Activated T-helper 2 cell treated with anti-CD3 and anti-CD28 coated beads, Interferon-gamma antibody, Interleukin-2, Interleukin-4, amounts not matched to agents 10 μg/mL and 5 μg/mL and 100 μg/mL, durations not matched to agents 14 hours and 24 hours and 36 hours (primary cell): ENCODE data around the gene CHSY1. TPM values are rescaled to one million over a fixed set of nuclear protein-coding genes. Genes with fewer than 3 reads are reported as not detected.

Experiments
- DNase-seq: peaks from one replicate; pipeline ENCODE4 v3.0.0; 2021; ENCODE audit warnings: low spot score
- H3K27ac Mint-ChIP-seq: one replicate; pipeline ENCODE4 v1.8.0; 2021; ENCODE audit warnings: mixed read lengths
- H3K27me3 Mint-ChIP-seq: one replicate; pipeline ENCODE4 v1.8.0; 2021; ENCODE audit warnings: low read depth, mixed read lengths
- H3K36me3 Mint-ChIP-seq: one replicate; pipeline ENCODE4 v1.8.0; 2021; ENCODE audit warnings: low read depth, mixed read lengths
- H3K4me1 Mint-ChIP-seq: one replicate; pipeline ENCODE4 v1.8.0; 2021; ENCODE audit warnings: low read depth, mixed read lengths
- H3K4me3 Mint-ChIP-seq: one replicate; pipeline ENCODE4 v1.8.0; 2021; ENCODE audit warnings: low read depth, mild to moderate bottlenecking, moderate library complexity, mixed read lengths
- H3K9me3 Mint-ChIP-seq: one replicate; pipeline ENCODE4 v1.8.0; 2021; ENCODE audit warnings: mixed read lengths
- intact Hi-C: fragments of 100-400 bp; cut with micrococcal nuclease; formaldehyde crosslinking; loops from one replicate; pipeline ENCODE4 v1.15.1; 2023
- total RNA-seq: library from RNA; stranded (reverse); gene quantifications from 2 replicates; pipeline ENCODE4 v1.2.3, GENCODE V29; 2022

Gene CHSY1
- total RNA-seq, 1 donor from 2014 or later = 52.2 TPM

GRCh38 chr15:101246824-101247745, 4.8 kb downstream of the CHSY1 start:
- no peak for DNase-seq
- Mint-ChIP-seq H3K27ac (peak overlapping the region; percentile 79), H3K27me3 (no peaks in the 10 kb centered on the region), H3K36me3 (peaks cover 76% of the 10 kb centered on the region), H3K4me1 (peaks cover 80% of the 10 kb centered on the region), H3K4me3 (peak overlapping the region; percentile 65), H3K9me3 (no peaks in the 10 kb centered on the region)
- intact Hi-C loops = loop anchor here (10.0 kb wide), 1 partner anchor 122 kb away; no protein-coding TSS in a partner anchor

- no peak for DNase-seq
- intact Hi-C loops = loop anchor here (10.0 kb wide), 1 partner anchor 122 kb away; no protein-coding TSS in a partner anchor
- H3K27me3 Mint-ChIP-seq = no peaks in the 10 kb centered on the region
- H3K9me3 Mint-ChIP-seq = no peaks in the 10 kb centered on the region
- peak overlapping the region; percentile 79 for H3K27ac Mint-ChIP-seq
- peaks cover 79% of the 10 kb centered on the region for H3K36me3 Mint-ChIP-seq
- H3K4me3 Mint-ChIP-seq = peak overlapping the region; percentile 65
- H3K4me1 Mint-ChIP-seq = peaks cover 85% of the 10 kb centered on the region
Measured at GRCh38 chr15:101246391-101246790, 5.5 kb downstream of the CHSY1 start.

GRCh38 chr15:101244889-101245668, 6.8 kb downstream of the CHSY1 start:
- Mint-ChIP-seq H3K4me3 (peak overlapping the region; percentile 65), H3K4me1 (peaks cover 90% of the 10 kb centered on the region), H3K27ac (peak overlapping the region; percentile 79), H3K27me3 (no peaks in the 10 kb centered on the region), H3K36me3 (peaks cover 73% of the 10 kb centered on the region), H3K9me3 (no peaks in the 10 kb centered on the region)
- intact Hi-C loops = loop anchor here (10.0 kb wide), 1 partner anchor 120 kb away; no protein-coding TSS in a partner anchor
- DNase-seq = no peak

GRCh38 chr15:101244036-101244781, 7.6 kb downstream of the CHSY1 start:
- Mint-ChIP-seq H3K4me3 (peak overlapping the region; percentile 65), H3K4me1 (peaks cover 92% of the 10 kb centered on the region), H3K36me3 (peaks cover 74% of the 10 kb centered on the region), H3K27me3 (no peaks in the 10 kb centered on the region), H3K9me3 (no peaks in the 10 kb centered on the region), H3K27ac (peak overlapping the region; percentile 79)
- DNase-seq = no peak
- intact Hi-C loops = loop anchor here (10.0 kb wide), 1 partner anchor 119 kb away; no protein-coding TSS in a partner anchor

- Mint-ChIP-seq H3K27me3 (no peaks in the 10 kb centered on the region), H3K36me3 (peaks cover 75% of the 10 kb centered on the region), H3K9me3 (no peaks in the 10 kb centered on the region), H3K4me3 (peak overlapping the region; percentile 72), H3K4me1 (peaks cover 95% of the 10 kb centered on the region), H3K27ac (peak overlapping the region; percentile 69)
- intact Hi-C loops = loop anchor here (10.0 kb wide), 1 partner anchor 119 kb away; no protein-coding TSS in a partner anchor
- DNase-seq = no peak
Measured at GRCh38 chr15:101243420-101243819, 8.4 kb downstream of the CHSY1 start.

GRCh38 chr15:101242999-101243336, 8.9 kb downstream of the CHSY1 start:
- Mint-ChIP-seq H3K9me3 (no peaks in the 10 kb centered on the region), H3K27me3 (no peaks in the 10 kb centered on the region), H3K36me3 (peaks cover 72% of the 10 kb centered on the region), H3K27ac (peak overlapping the region; percentile 87), H3K4me3 (peak overlapping the region; percentile 72), H3K4me1 (peaks cover 93% of the 10 kb centered on the region)
- intact Hi-C loops = loop anchor here (1.0 to 10.0 kb wide), 2 partner anchors 37 to 118 kb away; no protein-coding TSS in a partner anchor
- DNase-seq = no peak

- Mint-ChIP-seq H3K9me3 (no peaks in the 10 kb centered on the region), H3K4me3 (peak overlapping the region; percentile 72), H3K27ac (peak overlapping the region; percentile 87), H3K36me3 (peaks cover 71% of the 10 kb centered on the region), H3K27me3 (no peaks in the 10 kb centered on the region), H3K4me1 (peaks cover 90% of the 10 kb centered on the region)
- intact Hi-C loops = loop anchor here (1.0 to 10.0 kb wide), 2 partner anchors 36 to 118 kb away; no protein-coding TSS in a partner anchor
- peak; percentile 62 for DNase-seq
Measured at GRCh38 chr15:101242160-101242998, 9.5 kb downstream of the CHSY1 start.

- H3K27me3 Mint-ChIP-seq = no peaks in the 10 kb centered on the region
- H3K27ac Mint-ChIP-seq = peak overlapping the region; percentile 89
- H3K9me3 Mint-ChIP-seq = no peaks in the 10 kb centered on the region
- peaks cover 79% of the 10 kb centered on the region for H3K4me1 Mint-ChIP-seq
- no peak for DNase-seq
- H3K36me3 Mint-ChIP-seq = peaks cover 68% of the 10 kb centered on the region
- intact Hi-C loops = loop anchor here (10.0 kb wide), 1 partner anchor 116 kb away; no protein-coding TSS in a partner anchor
- H3K4me3 Mint-ChIP-seq = peak overlapping the region; percentile 30
Measured at GRCh38 chr15:101240358-101240757, 11.5 kb downstream of the CHSY1 start.

- H3K27me3 Mint-ChIP-seq = no peaks in the 10 kb centered on the region
- peak overlapping the region; percentile 89 for H3K27ac Mint-ChIP-seq
- H3K9me3 Mint-ChIP-seq = no peaks in the 10 kb centered on the region
- H3K4me1 Mint-ChIP-seq = peaks cover 77% of the 10 kb centered on the region
- peak overlapping the region; percentile 68 for H3K4me3 Mint-ChIP-seq
- intact Hi-C loops = loop anchor here (10.0 kb wide), 1 partner anchor 115 kb away; no protein-coding TSS in a partner anchor
- peaks cover 68% of the 10 kb centered on the region for H3K36me3 Mint-ChIP-seq
- DNase-seq = no peak
Measured at GRCh38 chr15:101239724-101240136, 12.1 kb downstream of the CHSY1 start.

GRCh38 chr15:101237251-101237650, 14.6 kb downstream of the CHSY1 start:
- H3K4me3 Mint-ChIP-seq = no peak overlapping the region
- H3K27me3 Mint-ChIP-seq = no peaks in the 10 kb centered on the region
- H3K27ac Mint-ChIP-seq = peak overlapping the region; percentile 40
- intact Hi-C loops = no loop called here
- peaks cover 72% of the 10 kb centered on the region for H3K36me3 Mint-ChIP-seq
- H3K9me3 Mint-ChIP-seq = no peaks in the 10 kb centered on the region
- peaks cover 67% of the 10 kb centered on the region for H3K4me1 Mint-ChIP-seq
- no peak for DNase-seq

- H3K27me3 Mint-ChIP-seq = no peaks in the 10 kb centered on the region
- intact Hi-C loops = no loop called here
- peaks cover 48% of the 10 kb centered on the region for H3K4me1 Mint-ChIP-seq
- H3K9me3 Mint-ChIP-seq = peaks cover 12% of the 10 kb centered on the region
- no peak for DNase-seq
- peaks cover 87% of the 10 kb centered on the region for H3K36me3 Mint-ChIP-seq
- H3K27ac Mint-ChIP-seq = no peak overlapping the region
- no peak overlapping the region for H3K4me3 Mint-ChIP-seq
Measured at GRCh38 chr15:101233651-101234280, 18.1 kb downstream of the CHSY1 start.
